ENCODE data around the gene HLA-DOB.

GRCh38 chr6:32835167-32835893 is 18.5 kb upstream of the HLA-DOB start:
- no peak for TF ChIP-seq SUZ12 (IDR thresholded peaks at IDR 0.05)
- no peak for TF ChIP-seq FOXK2 (IDR thresholded peaks at IDR 0.05)
- TF ChIP-seq FOXA1 (IDR thresholded peaks at IDR 0.05): no peak
- TF ChIP-seq BHLHE40 (IDR thresholded peaks at IDR 0.05; ENCODE audit: borderline replicate concordance): no peak
- no peak for TF ChIP-seq SP1 (IDR thresholded peaks at IDR 0.05)
- no peak for TF ChIP-seq ELF4 (IDR thresholded peaks at IDR 0.05)
- no peak for TF ChIP-seq ZNF384 (IDR thresholded peaks at IDR 0.05)
- TF ChIP-seq HDGF (IDR thresholded peaks at IDR 0.05; ENCODE audit: borderline replicate concordance): no peak

All from HEK293T (cell line).